Osteoblast (primary cell): ENCODE data around the gene NOL12. TPM values are rescaled to one million over a fixed set of nuclear protein-coding genes. Genes with fewer than 3 reads are reported as not detected.

Experiments used
- DNase-seq: peaks from one replicate; pipeline ENCODE4 v3.0.0; 2011; ENCODE audit warnings: low spot score, mixed read lengths; ENCODE audit not compliant: insufficient read length; ENCODE audit errors: missing footprints
- H2AFZ ChIP-seq: 2 replicates; pipeline ENCODE4 v1.6.0; 2011; ENCODE audit warnings: mild to moderate bottlenecking, low read length
- H3K27ac ChIP-seq: 2 replicates; pipeline ENCODE4 v1.5.1; 2011; ENCODE audit warnings: mild to moderate bottlenecking, low read depth, low read length, moderate library complexity
- H3K27me3 ChIP-seq: 2 replicates; pipeline ENCODE4 v1.6.0; 2012; ENCODE audit warnings: mild to moderate bottlenecking, control low read depth, inconsistent platforms, low read length, moderate library complexity; ENCODE audit not compliant: insufficient read depth
- H3K36me3 ChIP-seq: 2 replicates; pipeline ENCODE4 v1.5.1; 2011; ENCODE audit warnings: mild to moderate bottlenecking, low read length, control low read depth, moderate library complexity; ENCODE audit not compliant: insufficient read depth
- H3K4me1 ChIP-seq: 2 replicates; pipeline ENCODE4 v1.5.1; 2011; ENCODE audit warnings: mild to moderate bottlenecking, low read length, control low read depth, moderate library complexity; ENCODE audit not compliant: insufficient read depth
- H3K4me2 ChIP-seq: 2 replicates; pipeline ENCODE4 v1.6.0; 2011; ENCODE audit warnings: mild to moderate bottlenecking, low read length; ENCODE audit not compliant: insufficient read depth
- H3K4me3 ChIP-seq: fragments of 200-600 bp; sonication (generic); 3 replicates; pipeline ENCODE4 v1.5.1; 2012; ENCODE audit warnings: mild to moderate bottlenecking, low read length, inconsistent platforms; ENCODE audit not compliant: insufficient read depth
- H3K79me2 ChIP-seq: 2 replicates; pipeline ENCODE4 v1.6.0; 2012; ENCODE audit warnings: mild to moderate bottlenecking, low read length, control low read depth, inconsistent platforms; ENCODE audit not compliant: insufficient read depth
- H3K9me3 ChIP-seq: 2 replicates; pipeline ENCODE4 v1.5.1; 2011; ENCODE audit warnings: low read depth, low read length, control low read depth
- H4K20me1 ChIP-seq: 2 replicates; pipeline ENCODE4 v1.6.0; 2012; ENCODE audit warnings: mild to moderate bottlenecking, low read length, control low read depth; ENCODE audit not compliant: insufficient read depth
- total RNA-seq: library from RNA; depleted of rRNA; stranded (reverse); fragments of >200 nt; gene quantifications from 2 replicates; pipeline ENCODE4 v1.2.3, GENCODE V29; 2012
- TF ChIP-seq, protein P1 (sequence below): IDR thresholded peaks from 2 replicates; pipeline ENCODE4 v1.5.1; 2011; ENCODE audit warnings: mild to moderate bottlenecking, low read depth, low read length, moderate library complexity; ENCODE audit errors: extremely low read depth

Gene NOL12
- total RNA-seq, 1 donor = 9.0 TPM

DNA sequence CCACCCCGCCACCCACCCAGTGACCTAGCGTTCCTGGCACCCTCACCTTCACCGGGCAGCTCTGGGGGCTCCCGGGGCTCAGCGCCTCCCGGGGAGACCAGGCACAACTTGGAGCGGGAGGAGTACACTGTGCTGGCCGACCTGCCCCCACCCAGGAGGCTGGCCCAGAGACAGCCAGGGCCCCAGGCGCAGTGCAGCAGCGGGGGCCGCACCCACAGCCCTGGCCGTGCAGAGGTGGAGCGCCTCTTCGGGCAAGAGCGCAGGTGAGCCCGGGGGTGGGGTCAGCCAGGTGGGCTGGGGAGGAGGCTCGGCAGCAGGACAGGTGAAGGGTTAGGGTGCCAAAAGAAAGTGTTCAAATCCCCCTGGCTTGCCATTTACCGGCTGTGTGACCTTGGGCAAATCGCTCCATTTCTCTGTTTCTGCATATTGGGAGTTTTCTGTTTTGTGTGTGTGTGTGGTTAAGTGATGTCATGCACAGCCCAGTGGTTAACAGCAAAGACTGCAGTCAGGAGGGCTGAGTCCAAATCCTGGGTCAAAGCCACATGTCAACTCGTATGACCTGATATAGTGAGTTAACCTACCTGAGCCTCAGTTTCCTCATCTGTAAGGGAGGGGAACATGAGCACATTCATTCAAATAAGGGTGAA lies 40.2 kb downstream of the NOL12 start:
- Histone ChIP-seq H3K79me2 (no peaks in the 10 kb centered on the region), H3K4me1 (peaks cover 5% of the 10 kb centered on the region), H4K20me1 (no peaks in the 10 kb centered on the region), H3K4me2 (no peak overlapping the region), H2AFZ (no peak overlapping the region), H3K36me3 (no peaks in the 10 kb centered on the region), H3K9me3 (no peaks in the 10 kb centered on the region), H3K27me3 (no peaks in the 10 kb centered on the region), H3K27ac (no peak overlapping the region), H3K4me3 (no peak overlapping the region)
- TF ChIP-seq, protein P1, sequence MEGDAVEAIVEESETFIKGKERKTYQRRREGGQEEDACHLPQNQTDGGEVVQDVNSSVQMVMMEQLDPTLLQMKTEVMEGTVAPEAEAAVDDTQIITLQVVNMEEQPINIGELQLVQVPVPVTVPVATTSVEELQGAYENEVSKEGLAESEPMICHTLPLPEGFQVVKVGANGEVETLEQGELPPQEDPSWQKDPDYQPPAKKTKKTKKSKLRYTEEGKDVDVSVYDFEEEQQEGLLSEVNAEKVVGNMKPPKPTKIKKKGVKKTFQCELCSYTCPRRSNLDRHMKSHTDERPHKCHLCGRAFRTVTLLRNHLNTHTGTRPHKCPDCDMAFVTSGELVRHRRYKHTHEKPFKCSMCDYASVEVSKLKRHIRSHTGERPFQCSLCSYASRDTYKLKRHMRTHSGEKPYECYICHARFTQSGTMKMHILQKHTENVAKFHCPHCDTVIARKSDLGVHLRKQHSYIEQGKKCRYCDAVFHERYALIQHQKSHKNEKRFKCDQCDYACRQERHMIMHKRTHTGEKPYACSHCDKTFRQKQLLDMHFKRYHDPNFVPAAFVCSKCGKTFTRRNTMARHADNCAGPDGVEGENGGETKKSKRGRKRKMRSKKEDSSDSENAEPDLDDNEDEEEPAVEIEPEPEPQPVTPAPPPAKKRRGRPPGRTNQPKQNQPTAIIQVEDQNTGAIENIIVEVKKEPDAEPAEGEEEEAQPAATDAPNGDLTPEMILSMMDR = peak; percentile 50
- peak; percentile 97 for DNase-seq

GRCh38 chr22:37728620-37729019 lies 42.5 kb downstream of the NOL12 start:
- peak; percentile 74 for DNase-seq
- no peaks in the 10 kb centered on the region for H3K27me3 ChIP-seq
- H3K4me1 ChIP-seq = peaks cover 5% of the 10 kb centered on the region
- no peaks in the 10 kb centered on the region for H4K20me1 ChIP-seq
- H3K9me3 ChIP-seq = no peaks in the 10 kb centered on the region
- H3K27ac ChIP-seq = no peak overlapping the region
- H3K79me2 ChIP-seq = no peaks in the 10 kb centered on the region
- TF ChIP-seq, protein P1 = no peak
- H3K4me2 ChIP-seq = no peak overlapping the region
- no peaks in the 10 kb centered on the region for H3K36me3 ChIP-seq
- peak overlapping the region; percentile 62 for H2AFZ ChIP-seq
- no peak overlapping the region for H3K4me3 ChIP-seq

DNA sequence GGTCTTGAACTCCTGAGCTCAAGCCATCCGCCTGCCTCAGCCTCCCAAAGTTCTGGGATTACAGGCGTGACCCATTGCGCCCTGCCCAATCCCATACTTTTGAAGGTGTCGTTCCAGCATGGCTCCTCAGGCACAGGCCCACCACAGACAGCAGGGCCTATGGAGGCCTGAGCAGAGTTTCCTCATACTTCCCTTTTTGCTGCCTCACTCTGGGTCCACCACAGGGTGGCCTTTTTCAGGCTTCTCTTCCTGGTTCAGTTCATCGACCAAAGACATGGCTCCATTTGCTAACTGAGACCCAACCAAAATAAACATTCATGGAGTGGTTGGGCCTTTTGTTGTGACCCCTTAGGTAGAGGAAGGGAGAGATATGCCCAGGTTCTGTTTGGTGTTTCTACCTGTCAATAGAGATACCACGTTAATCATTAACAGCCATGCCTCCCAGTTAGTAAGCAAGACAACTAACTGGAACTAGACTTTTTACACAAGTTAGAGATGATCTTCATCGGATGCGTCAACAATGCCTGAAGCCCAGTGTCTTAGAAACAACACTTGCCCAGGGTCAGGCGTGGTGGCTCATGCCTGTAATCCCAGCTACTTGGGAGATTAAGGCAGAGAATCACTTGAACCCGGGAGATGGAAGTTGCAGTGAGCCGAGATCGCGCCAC lies 45.8 kb downstream of the NOL12 start:
- H3K4me1 ChIP-seq = peaks cover 5% of the 10 kb centered on the region
- H3K27ac ChIP-seq = no peak overlapping the region
- no peaks in the 10 kb centered on the region for H3K79me2 ChIP-seq
- no peaks in the 10 kb centered on the region for H3K9me3 ChIP-seq
- no peaks in the 10 kb centered on the region for H4K20me1 ChIP-seq
- H3K27me3 ChIP-seq = no peaks in the 10 kb centered on the region
- no peak overlapping the region for H2AFZ ChIP-seq
- no peak overlapping the region for H3K4me3 ChIP-seq
- DNase-seq = no peak
- H3K4me2 ChIP-seq = no peak overlapping the region
- H3K36me3 ChIP-seq = no peaks in the 10 kb centered on the region
- TF ChIP-seq, protein P1 = peak; percentile 13
